ENCODE measurements around the gene VWA3B. TPM values are rescaled to one million over a fixed set of nuclear protein-coding genes. Genes with fewer than 3 reads are reported as not detected.

The VWA3B gene
- total RNA-seq, 4 donors from 2014 or later = not detected

GRCh38 chr2:98332989-98333388 is 246.0 kb downstream of the VWA3B start:
- intact Hi-C loops (cut with DNase I) = no loop called here
- DNase-seq = no peak
- WGBS, 2 donors = 71 to 86% methylated on average over 5 of the region's 5 CpGs
- H3K36me3 ChIP-seq = no peaks in the 10 kb centered on the region
- peaks cover 0 to 1% (median 0%) of the 10 kb centered on the region in 3 donors for H3K9me3 ChIP-seq
- H3K27me3 ChIP-seq = peaks cover 0 to 15% (median 0%) of the 10 kb centered on the region in 4 donors
- no peak overlapping the region for H3K4me3 ChIP-seq
- H3K4me1 ChIP-seq = no peaks in the 10 kb centered on the region
- TF ChIP-seq POLR2A (IDR thresholded peaks at IDR 0.05) (no peak), CTCF (IDR thresholded peaks at IDR 0.05) (no peak)
- no peak overlapping the region for H3K27ac ChIP-seq

DNA sequence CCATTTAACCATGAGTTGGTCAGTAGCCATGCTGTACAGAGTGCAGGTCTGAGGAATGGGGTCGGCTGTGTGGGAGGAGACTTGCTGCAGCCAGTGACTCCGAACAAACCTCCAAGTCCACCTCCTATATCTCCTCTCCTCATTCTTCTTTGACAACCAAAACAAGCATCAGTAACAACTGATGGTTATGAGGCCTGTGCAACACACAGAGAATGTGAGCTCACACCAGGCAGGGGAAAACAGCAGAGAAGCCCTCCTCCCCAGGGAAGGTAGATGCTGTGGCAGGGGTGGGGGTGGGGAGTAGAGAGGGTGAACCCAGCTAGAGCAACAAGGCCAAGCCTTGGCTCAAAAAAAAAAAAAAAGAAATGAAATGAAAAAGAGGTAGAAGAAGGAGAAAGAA is 247.0 kb downstream of the VWA3B start:
- no peak overlapping the region for H3K27ac ChIP-seq
- WGBS, 2 donors = 60 to 65% methylated on average over 1 to 2 of the region's 2 CpGs
- no peak overlapping the region for H3K4me3 ChIP-seq
- H3K4me1 ChIP-seq = no peaks in the 10 kb centered on the region
- DNase-seq = no peak
- TF ChIP-seq POLR2A (IDR thresholded peaks at IDR 0.05) = no peak
- no peak for TF ChIP-seq CTCF (IDR thresholded peaks at IDR 0.05)
- intact Hi-C loops (cut with DNase I) = no loop called here
- H3K9me3 ChIP-seq = peaks cover 0 to 4% (median 0%) of the 10 kb centered on the region in 3 donors
- peaks cover 0 to 15% (median 0%) of the 10 kb centered on the region in 4 donors for H3K27me3 ChIP-seq
- no peaks in the 10 kb centered on the region for H3K36me3 ChIP-seq

GRCh38 chr2:98334439-98335078 is 247.6 kb downstream of the VWA3B start:
- Histone ChIP-seq H3K36me3 (no peaks in the 10 kb centered on the region), H3K9me3 (peaks cover 0 to 4% (median 0%) of the 10 kb centered on the region in 3 donors), H3K27ac (peak overlapping the region in 1 of 4 donors; percentile 21), H3K4me1 (no peaks in the 10 kb centered on the region), H3K27me3 (peaks cover 0 to 17% (median 0%) of the 10 kb centered on the region in 4 donors), H3K4me3 (no peak overlapping the region)
- TF ChIP-seq POLR2A (IDR thresholded peaks at IDR 0.05) (no peak), CTCF (IDR thresholded peaks at IDR 0.05) (no peak)
- intact Hi-C loops (cut with DNase I) = no loop called here
- 20 to 26% methylated on average over 4 of the region's 4 CpGs for WGBS, 2 donors
- no peak for DNase-seq

GRCh38 chr2:98335271-98335670 is 248.3 kb downstream of the VWA3B start:
- Histone ChIP-seq H3K4me1 (no peaks in the 10 kb centered on the region), H3K27ac (no peak overlapping the region), H3K4me3 (no peak overlapping the region), H3K36me3 (no peaks in the 10 kb centered on the region), H3K27me3 (peaks cover 0 to 21% (median 0%) of the 10 kb centered on the region in 4 donors), H3K9me3 (peaks cover 0 to 4% (median 0%) of the 10 kb centered on the region in 3 donors)
- WGBS, 2 donors = 78 to 86% methylated on average over 3 of the region's 3 CpGs
- TF ChIP-seq POLR2A (IDR thresholded peaks at IDR 0.05) = no peak
- no peak for TF ChIP-seq CTCF (IDR thresholded peaks at IDR 0.05)
- no peak for DNase-seq
- intact Hi-C loops (cut with DNase I) = no loop called here

DNA sequence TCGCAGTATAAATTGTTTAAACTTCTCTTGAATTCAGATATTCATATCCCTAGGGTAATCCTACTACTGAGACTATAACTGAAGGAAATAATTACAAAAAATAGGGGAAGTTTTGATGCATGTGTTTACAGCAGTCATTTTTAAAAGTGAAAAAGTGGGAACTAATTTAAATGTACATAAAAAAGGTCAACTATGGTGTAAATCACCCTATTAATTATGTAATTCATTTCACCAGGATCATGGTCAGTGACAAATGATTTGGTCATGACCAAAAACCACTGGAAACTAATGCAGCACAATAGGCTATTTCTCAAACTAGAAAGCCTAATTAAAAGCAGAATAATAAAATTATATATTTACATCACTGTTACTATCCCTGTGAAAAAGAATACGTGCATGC is 254.3 kb downstream of the VWA3B start:
- no peak for TF ChIP-seq CTCF (IDR thresholded peaks at IDR 0.05)
- TF ChIP-seq POLR2A (IDR thresholded peaks at IDR 0.05) = no peak
- intact Hi-C loops (cut with DNase I) = no loop called here
- Histone ChIP-seq H3K4me3 (no peak overlapping the region), H3K27ac (no peak overlapping the region), H3K36me3 (no peaks in the 10 kb centered on the region), H3K9me3 (peaks cover 0 to 4% (median 0%) of the 10 kb centered on the region in 3 donors), H3K27me3 (peaks cover 0 to 44% (median 3%) of the 10 kb centered on the region in 4 donors), H3K4me1 (peaks cover 1 to 2% (median 1%) of the 10 kb centered on the region in 3 donors)
- WGBS, 2 donors = 79 to 89% methylated on average over 2 of the region's 2 CpGs
- DNase-seq = no peak

Data from esophagus squamous epithelium (tissue), 5 donors.